ENCODE results near the gene UBXN10. TPM values are rescaled to one million over a fixed set of nuclear protein-coding genes. Genes with fewer than 3 reads are reported as not detected.

The UBXN10 gene
- total and polyA plus RNA-seq, 4 donors, result 0.50 to 2.3 (median 1.1) TPM

DNA sequence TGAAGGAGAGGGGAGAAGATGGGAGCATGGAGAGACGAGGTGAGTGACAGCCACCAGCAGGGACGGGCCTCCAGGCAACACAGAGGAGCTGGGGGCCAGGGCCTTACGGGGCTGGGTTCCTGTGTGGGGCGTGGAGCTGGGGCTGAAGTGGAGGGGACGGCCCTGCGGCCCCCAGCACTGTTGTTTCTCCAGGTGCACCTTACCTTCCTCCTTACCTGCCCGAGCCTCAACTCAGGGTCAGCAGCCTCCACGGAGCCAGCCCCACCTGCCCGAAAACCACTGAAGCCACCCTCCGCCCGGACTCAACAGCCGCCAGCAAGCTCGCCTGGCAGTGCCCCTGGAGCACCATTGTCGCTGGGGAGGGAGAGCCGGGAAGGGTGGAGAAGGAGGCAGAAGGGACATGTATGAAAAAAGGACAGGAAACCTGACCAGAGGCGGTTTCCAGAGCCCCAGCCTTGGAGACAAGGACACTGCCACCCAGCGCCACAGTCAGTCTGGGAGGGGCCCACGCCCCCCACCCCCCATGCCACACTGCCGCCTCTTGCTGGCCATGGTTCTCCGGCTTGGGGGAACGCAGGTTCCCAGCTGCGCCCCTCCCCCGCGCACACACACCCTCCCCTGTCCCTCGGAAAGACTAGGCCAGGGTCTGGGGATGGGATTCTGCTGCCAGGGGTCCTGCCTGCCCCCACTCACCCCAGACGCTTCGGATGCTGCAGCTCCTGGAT lies 36.1 kb upstream of the UBXN10 start:
- Histone ChIP-seq H3K27ac (ENCODE audit: low read depth in 1 of 2, low read length in 2 of 2) (no peak overlapping the region), H3K4me1 (ENCODE audit: control insufficient read depth in 4 of 4, insufficient read depth in 4 of 4, low read length in 3 of 4) (peaks cover 9 to 28% (median 20%) of the 10 kb centered on the region in 4 donors), H3K4me3 (ENCODE audit: low read depth in 1 of 3, low read length in 3 of 3) (no peak overlapping the region), H3K27me3 (ENCODE audit: control insufficient read depth in 4 of 4, insufficient read depth in 4 of 4, low read length in 3 of 4) (no peaks in the 10 kb centered on the region), H3K9me3 (ENCODE audit: control insufficient read depth in 4 of 4, low read length in 3 of 4) (no peaks in the 10 kb centered on the region), H3K36me3 (ENCODE audit: control insufficient read depth in 4 of 4, insufficient read depth in 3 of 4, low read depth in 1 of 4, low read length in 3 of 4) (no peaks in the 10 kb centered on the region), H3K9ac (ENCODE audit: low read depth in 1 of 2, low read length in 2 of 2) (no peak overlapping the region)
- no peak for TF ChIP-seq FOXA1 (IDR thresholded peaks at IDR 0.05)
- no peak for TF ChIP-seq FOXA2 (IDR thresholded peaks at IDR 0.05)
- WGBS, result 88% methylated on average over 27 of the region's 27 CpGs
- DNase-seq (ENCODE audit: low spot score), result no peak

DNA sequence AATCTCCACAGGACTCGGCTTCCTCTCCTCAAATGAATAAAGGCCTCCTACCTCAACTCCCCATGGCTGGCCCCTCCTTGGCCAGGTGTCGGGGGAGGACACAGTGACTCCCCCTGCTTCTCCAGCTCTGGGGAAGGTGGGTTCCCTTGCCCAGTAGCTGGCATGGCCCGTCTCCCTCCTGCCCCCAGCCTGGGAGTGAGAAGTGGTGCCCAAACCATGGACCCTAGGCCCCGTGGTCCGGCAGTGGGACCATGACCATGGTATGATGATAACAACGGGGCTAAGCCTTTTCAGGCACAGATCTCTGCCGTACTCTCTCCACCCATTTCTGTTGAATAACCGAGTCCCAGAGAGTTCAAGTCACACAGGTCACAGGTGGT lies 35.6 kb upstream of the UBXN10 start:
- Histone ChIP-seq H3K27me3 (ENCODE audit: control insufficient read depth in 4 of 4, insufficient read depth in 4 of 4, low read length in 3 of 4) (no peaks in the 10 kb centered on the region), H3K9ac (ENCODE audit: low read depth in 1 of 2, low read length in 2 of 2) (no peak overlapping the region), H3K27ac (ENCODE audit: low read depth in 1 of 2, low read length in 2 of 2) (no peak overlapping the region), H3K4me1 (ENCODE audit: control insufficient read depth in 4 of 4, insufficient read depth in 4 of 4, low read length in 3 of 4) (peaks cover 9 to 33% (median 20%) of the 10 kb centered on the region in 4 donors), H3K9me3 (ENCODE audit: control insufficient read depth in 4 of 4, low read length in 3 of 4) (no peaks in the 10 kb centered on the region), H3K4me3 (ENCODE audit: low read depth in 1 of 3, low read length in 3 of 3) (no peak overlapping the region), H3K36me3 (ENCODE audit: control insufficient read depth in 4 of 4, insufficient read depth in 3 of 4, low read depth in 1 of 4, low read length in 3 of 4) (no peaks in the 10 kb centered on the region)
- TF ChIP-seq JUND (IDR thresholded peaks at IDR 0.05), result no peak
- no peak for DNase-seq (ENCODE audit: low spot score)
- WGBS, result 90% methylated on average over 8 of the region's 8 CpGs

DNA sequence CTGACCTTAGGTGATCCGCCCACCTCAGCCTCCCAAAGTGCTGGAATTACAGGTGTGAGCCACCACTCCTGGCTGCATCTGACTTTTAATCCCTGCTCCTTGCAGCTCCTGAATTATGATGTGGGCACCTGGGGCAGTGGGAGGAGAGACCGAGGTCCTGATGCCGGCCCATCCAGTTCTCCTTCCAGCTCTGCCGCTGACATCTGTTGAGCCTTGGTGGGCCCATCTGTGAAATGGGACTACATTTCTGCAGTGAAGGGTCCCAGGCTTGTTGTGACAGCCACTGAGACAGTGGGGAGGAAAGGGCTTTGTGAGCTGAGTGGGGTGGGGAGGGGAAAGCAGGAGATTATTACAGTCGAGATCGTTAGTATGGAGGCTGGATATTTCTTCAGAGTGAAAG lies 34.9 kb upstream of the UBXN10 start:
- DNase-seq (ENCODE audit: low spot score), result no peak
- no peaks in the 10 kb centered on the region for H3K36me3 ChIP-seq (ENCODE audit: control insufficient read depth in 4 of 4, insufficient read depth in 3 of 4, low read depth in 1 of 4, low read length in 3 of 4)
- peaks cover 9 to 33% (median 20%) of the 10 kb centered on the region in 4 donors for H3K4me1 ChIP-seq (ENCODE audit: control insufficient read depth in 4 of 4, insufficient read depth in 4 of 4, low read length in 3 of 4)
- no peaks in the 10 kb centered on the region for H3K27me3 ChIP-seq (ENCODE audit: control insufficient read depth in 4 of 4, insufficient read depth in 4 of 4, low read length in 3 of 4)
- H3K9me3 ChIP-seq (ENCODE audit: control insufficient read depth in 4 of 4, low read length in 3 of 4), result no peaks in the 10 kb centered on the region
- H3K9ac ChIP-seq (ENCODE audit: low read depth in 1 of 2, low read length in 2 of 2), result no peak overlapping the region
- 79% methylated on average over 6 of the region's 6 CpGs for WGBS
- no peak overlapping the region for H3K27ac ChIP-seq (ENCODE audit: low read depth in 1 of 2, low read length in 2 of 2)
- H3K4me3 ChIP-seq (ENCODE audit: low read depth in 1 of 3, low read length in 3 of 3), result no peak overlapping the region
- TF ChIP-seq GABPA (IDR thresholded peaks at IDR 0.05 in 1 of 2, conservative IDR thresholded peaks at IDR 0.05 in 1 of 2) (no peak), RXRA (IDR thresholded peaks at IDR 0.05) (no peak), JUND (IDR thresholded peaks at IDR 0.05) (no peak)

DNA sequence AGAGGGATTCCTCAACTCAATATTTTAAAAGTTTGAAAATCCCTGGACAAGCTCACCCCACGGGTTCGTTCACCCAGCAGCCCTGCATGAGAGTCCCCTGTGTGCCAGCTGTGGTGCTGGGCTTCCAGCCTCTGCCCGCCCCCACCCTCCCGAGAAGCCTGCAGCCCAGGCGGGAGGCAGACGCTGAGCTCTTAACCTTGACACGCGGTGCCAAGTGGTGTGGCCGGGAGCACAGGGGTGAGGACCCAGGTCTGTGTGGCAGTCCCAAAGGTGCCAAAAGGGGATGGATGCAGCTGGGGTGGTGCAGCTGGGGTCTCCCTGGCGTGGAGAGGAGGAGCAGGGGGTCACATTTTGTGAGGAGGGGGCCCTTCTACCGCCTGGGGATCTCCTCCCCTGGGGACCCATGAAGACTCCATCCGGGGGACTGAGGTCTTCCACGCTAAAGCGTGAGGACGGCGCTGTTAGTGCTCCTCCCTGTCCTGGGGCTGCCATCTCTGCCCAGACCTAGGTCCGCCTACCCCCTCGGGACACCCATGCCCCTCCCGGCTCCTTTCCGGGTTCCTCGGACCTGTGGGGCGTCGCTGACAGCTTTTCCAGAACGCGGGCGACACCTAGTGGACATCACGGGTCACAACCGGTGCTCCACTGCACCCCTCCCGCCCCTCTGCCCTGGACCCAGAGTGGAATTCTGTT lies 33.8 kb upstream of the UBXN10 start:
- Histone ChIP-seq H3K9ac (ENCODE audit: low read depth in 1 of 2, low read length in 2 of 2) (no peak overlapping the region), H3K27me3 (ENCODE audit: control insufficient read depth in 4 of 4, insufficient read depth in 4 of 4, low read length in 3 of 4) (no peaks in the 10 kb centered on the region), H3K4me1 (ENCODE audit: control insufficient read depth in 4 of 4, insufficient read depth in 4 of 4, low read length in 3 of 4) (peaks cover 9 to 33% (median 20%) of the 10 kb centered on the region in 4 donors), H3K4me3 (ENCODE audit: low read depth in 1 of 3, low read length in 3 of 3) (peak overlapping the region in 2 of 3 donors; percentile 22 to 31), H3K9me3 (ENCODE audit: control insufficient read depth in 4 of 4, low read length in 3 of 4) (no peaks in the 10 kb centered on the region), H3K36me3 (ENCODE audit: control insufficient read depth in 4 of 4, insufficient read depth in 3 of 4, low read depth in 1 of 4, low read length in 3 of 4) (no peaks in the 10 kb centered on the region), H3K27ac (ENCODE audit: low read depth in 1 of 2, low read length in 2 of 2) (peak overlapping the region; percentile 65 to 86)
- 9% methylated on average over 29 of the region's 29 CpGs for WGBS
- DNase-seq (ENCODE audit: low spot score), result peak; percentile 81
- TF ChIP-seq, protein P1, sequence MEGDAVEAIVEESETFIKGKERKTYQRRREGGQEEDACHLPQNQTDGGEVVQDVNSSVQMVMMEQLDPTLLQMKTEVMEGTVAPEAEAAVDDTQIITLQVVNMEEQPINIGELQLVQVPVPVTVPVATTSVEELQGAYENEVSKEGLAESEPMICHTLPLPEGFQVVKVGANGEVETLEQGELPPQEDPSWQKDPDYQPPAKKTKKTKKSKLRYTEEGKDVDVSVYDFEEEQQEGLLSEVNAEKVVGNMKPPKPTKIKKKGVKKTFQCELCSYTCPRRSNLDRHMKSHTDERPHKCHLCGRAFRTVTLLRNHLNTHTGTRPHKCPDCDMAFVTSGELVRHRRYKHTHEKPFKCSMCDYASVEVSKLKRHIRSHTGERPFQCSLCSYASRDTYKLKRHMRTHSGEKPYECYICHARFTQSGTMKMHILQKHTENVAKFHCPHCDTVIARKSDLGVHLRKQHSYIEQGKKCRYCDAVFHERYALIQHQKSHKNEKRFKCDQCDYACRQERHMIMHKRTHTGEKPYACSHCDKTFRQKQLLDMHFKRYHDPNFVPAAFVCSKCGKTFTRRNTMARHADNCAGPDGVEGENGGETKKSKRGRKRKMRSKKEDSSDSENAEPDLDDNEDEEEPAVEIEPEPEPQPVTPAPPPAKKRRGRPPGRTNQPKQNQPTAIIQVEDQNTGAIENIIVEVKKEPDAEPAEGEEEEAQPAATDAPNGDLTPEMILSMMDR (IDR thresholded peaks at IDR 0.05; ENCODE audit: low read depth, low read length, missing input control), result peak; percentile 77
- TF ChIP-seq RAD21 (IDR thresholded peaks at IDR 0.05) (peak; percentile 88 to 92), EGR1 (IDR thresholded peaks at IDR 0.05; ENCODE audit: low read depth in 2 of 2) (no peak)

All from liver (tissue), 9 donors.